Vagina (tissue), 2 donors: ENCODE data around the gene PRICKLE1.

Experiments used
- POLR2A ChIP-seq, 2 donors: fragments of 450-650 bp; IDR thresholded peaks; one replicate each; pipeline ENCODE4 v1.6.1; 2017; ENCODE audit warnings: antibody characterized with exemption in 2 of 2, mild to moderate bottlenecking in 2 of 2, moderate library complexity in 2 of 2
- POLR2AphosphoS5 ChIP-seq, 2 donors: sonication (generic); formaldehyde crosslinking; IDR thresholded peaks; one replicate each; pipeline ENCODE4 v1.9.0; 2017; ENCODE audit warnings: antibody characterized with exemption in 2 of 2, mild to moderate bottlenecking in 2 of 2, low read depth in 1 of 2; ENCODE audit not compliant: insufficient read depth in 1 of 2
- TF ChIP-seq, protein P1 (sequence below), 3 experiments: fragments of 450-650 bp in 2 of 3; fragments of 200-600 bp in 1 of 3; sonication (generic) in 1 of 3; IDR thresholded peaks; one replicate each; pipeline ENCODE4 v1.5.1; 2017 to 2019; ENCODE audit warnings: antibody characterized with exemption in 3 of 3, mild to moderate bottlenecking in 2 of 3, moderate library complexity in 2 of 3

GRCh38 chr12:42525444-42525843 is 64.1 kb downstream of the PRICKLE1 start:
- TF ChIP-seq, protein P1, sequence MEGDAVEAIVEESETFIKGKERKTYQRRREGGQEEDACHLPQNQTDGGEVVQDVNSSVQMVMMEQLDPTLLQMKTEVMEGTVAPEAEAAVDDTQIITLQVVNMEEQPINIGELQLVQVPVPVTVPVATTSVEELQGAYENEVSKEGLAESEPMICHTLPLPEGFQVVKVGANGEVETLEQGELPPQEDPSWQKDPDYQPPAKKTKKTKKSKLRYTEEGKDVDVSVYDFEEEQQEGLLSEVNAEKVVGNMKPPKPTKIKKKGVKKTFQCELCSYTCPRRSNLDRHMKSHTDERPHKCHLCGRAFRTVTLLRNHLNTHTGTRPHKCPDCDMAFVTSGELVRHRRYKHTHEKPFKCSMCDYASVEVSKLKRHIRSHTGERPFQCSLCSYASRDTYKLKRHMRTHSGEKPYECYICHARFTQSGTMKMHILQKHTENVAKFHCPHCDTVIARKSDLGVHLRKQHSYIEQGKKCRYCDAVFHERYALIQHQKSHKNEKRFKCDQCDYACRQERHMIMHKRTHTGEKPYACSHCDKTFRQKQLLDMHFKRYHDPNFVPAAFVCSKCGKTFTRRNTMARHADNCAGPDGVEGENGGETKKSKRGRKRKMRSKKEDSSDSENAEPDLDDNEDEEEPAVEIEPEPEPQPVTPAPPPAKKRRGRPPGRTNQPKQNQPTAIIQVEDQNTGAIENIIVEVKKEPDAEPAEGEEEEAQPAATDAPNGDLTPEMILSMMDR (IDR thresholded peaks at IDR 0.05), result no peak
- TF ChIP-seq POLR2AphosphoS5 (IDR thresholded peaks at IDR 0.05; ENCODE audit: insufficient read depth in 1 of 2, low read depth in 1 of 2), result no peak
- no peak for TF ChIP-seq POLR2A (IDR thresholded peaks at IDR 0.05)
